Esophagus squamous epithelium (tissue), 4 donors: ENCODE results near the gene PTPRD.

Experiments used
- CTCF ChIP-seq, 6 experiments: fragments of 450-650 bp in 4 of 6; fragments of 200-600 bp in 2 of 6; sonication (generic) in 2 of 6; IDR thresholded peaks; one replicate each; pipeline ENCODE4 v1.5.1; 2016 to 2019; ENCODE audit warnings: antibody characterized with exemption in 6 of 6, mild to moderate bottlenecking in 4 of 6, moderate library complexity in 4 of 6
- POLR2A ChIP-seq, 4 donors: fragments of 450-650 bp; IDR thresholded peaks; one replicate each; pipeline ENCODE4 v1.6.1; 2017; ENCODE audit warnings: antibody characterized with exemption in 4 of 4, mild to moderate bottlenecking in 4 of 4, moderate library complexity in 3 of 4

DNA sequence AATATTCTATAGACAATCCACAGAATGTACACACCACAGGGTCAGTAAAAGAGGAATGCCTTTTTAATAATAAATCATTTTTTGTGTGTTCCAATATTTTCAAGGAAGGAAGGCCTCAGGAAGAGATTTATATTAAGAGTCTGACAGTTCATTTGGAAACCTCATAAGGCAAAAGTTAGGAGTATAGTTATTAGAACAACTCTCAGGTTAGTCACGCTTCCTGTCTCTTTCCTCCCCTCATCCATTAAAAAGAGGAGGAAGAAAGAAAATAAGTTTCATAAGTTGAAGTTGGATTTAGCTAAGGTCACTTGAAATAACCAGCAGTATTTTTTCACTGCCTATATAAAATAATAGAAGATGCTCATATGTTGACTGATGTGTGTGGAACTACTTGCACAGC, 863.2 kb downstream of the PTPRD start:
- TF ChIP-seq POLR2A (IDR thresholded peaks at IDR 0.05) (no peak), CTCF (IDR thresholded peaks at IDR 0.05) (no peak)
